SK-N-MC (cell line): Measurements from ENCODE around the gene PRRX2.

Experiments
- EZH2 ChIP-seq: fragments of 200-600 bp; sonication (generic); IDR thresholded peaks from one replicate; pipeline ENCODE4 v1.6.1; 2017; ENCODE audit warnings: antibody characterized with exemption
- FOXP2 ChIP-seq: optimal IDR thresholded peaks from 2 replicates; pipeline ENCODE3; 2011; ENCODE audit warnings: mild to moderate bottlenecking, moderate library complexity; ENCODE audit not compliant: insufficient read depth; ENCODE audit errors: extremely low read length, control extremely low read depth

DNA sequence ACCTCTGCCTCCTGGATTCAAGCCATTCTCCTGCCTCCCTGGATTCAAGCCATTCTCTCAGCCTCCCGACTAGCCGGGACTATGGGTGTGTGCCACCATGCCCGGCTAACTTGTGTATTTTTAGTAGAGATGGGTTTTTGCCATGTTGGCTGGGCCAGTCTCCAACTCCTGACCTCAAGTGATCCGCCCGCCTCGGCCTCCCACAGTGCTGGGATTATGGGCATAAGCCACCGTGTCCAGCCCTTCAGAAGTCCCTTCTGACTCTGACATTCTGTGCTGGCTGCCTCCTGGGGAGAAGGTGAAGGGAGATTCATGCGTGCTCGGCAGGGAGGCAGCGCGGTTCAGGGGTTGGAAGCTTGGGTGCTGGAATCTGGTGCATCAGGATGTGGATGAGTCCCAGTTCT is 28.8 kb downstream of the PRRX2 start:
- no peak for TF ChIP-seq FOXP2
- no peak for TF ChIP-seq EZH2
